HepG2 (cell line): ENCODE data around the gene AKAP8L. TPM values are rescaled to one million over a fixed set of nuclear protein-coding genes. Genes with fewer than 3 reads are reported as not detected.

Experiments
- ARNT2 ChIP-seq: sonication (generic); formaldehyde crosslinking; IDR thresholded peaks from 2 replicates; pipeline ENCODE4 v1.8.0; 2022; ENCODE audit warnings: mild to moderate bottlenecking, low read depth, missing genetic modification reagents, moderate library complexity
- ATF2 ChIP-seq: sonication (generic); formaldehyde crosslinking; IDR thresholded peaks from 2 replicates; pipeline ENCODE4 v1.4.0; 2020; ENCODE audit warnings: missing genetic modification reagents
- ATM ChIP-seq: fragments of 450-650 bp; IDR thresholded peaks from 2 replicates; pipeline ENCODE4 v1.7.1; 2017; ENCODE audit warnings: mild to moderate bottlenecking, borderline replicate concordance
- CAMTA2 ChIP-seq: sonication (generic); formaldehyde crosslinking; IDR thresholded peaks from 2 replicates; pipeline ENCODE4 v1.4.0; 2020; ENCODE audit warnings: mild to moderate bottlenecking, missing genetic modification reagents, borderline replicate concordance
- EHMT2 ChIP-seq: fragments of 200-600 bp; sonication (generic); IDR thresholded peaks from 2 replicates; pipeline ENCODE4 v1.7.0; 2017; ENCODE audit warnings: antibody characterized with exemption, low read depth, low read length, borderline replicate concordance
- ELF3 ChIP-seq: IDR thresholded peaks from 2 replicates; pipeline ENCODE4 v1.6.1; 2016; ENCODE audit warnings: missing genetic modification reagents, missing compliant biosample characterization
- HNRNPL ChIP-seq: fragments of 200-400 bp; formaldehyde crosslinking; IDR thresholded peaks from 2 replicates; pipeline ENCODE4 v1.6.1; 2017; ENCODE audit warnings: mild to moderate bottlenecking, low read depth, low read length
- HNRNPUL1 ChIP-seq: fragments of 200-400 bp; formaldehyde crosslinking; IDR thresholded peaks from 2 replicates; pipeline ENCODE4 v1.6.1; 2017; ENCODE audit warnings: low read depth, mild to moderate bottlenecking, low read length, moderate library complexity
- ISL2 ChIP-seq: sonication (generic); formaldehyde crosslinking; IDR thresholded peaks from 2 replicates; pipeline ENCODE4 v1.5.0; 2020; ENCODE audit warnings: missing genetic modification reagents
- KDM5B ChIP-seq: sonication (generic); formaldehyde crosslinking; IDR thresholded peaks from 2 replicates; pipeline ENCODE4 v1.4.0; 2020; ENCODE audit warnings: missing genetic modification reagents, mild to moderate bottlenecking, borderline replicate concordance
- KMT2B ChIP-seq: IDR thresholded peaks from 2 replicates; pipeline ENCODE4 v1.6.1; 2016; ENCODE audit warnings: missing genetic modification reagents, missing compliant biosample characterization
- MIER3 ChIP-seq: IDR thresholded peaks from 2 replicates; pipeline ENCODE4 v1.6.1; 2016; ENCODE audit warnings: missing compliant biosample characterization, borderline replicate concordance
- REPIN1 ChIP-seq: sonication (generic); formaldehyde crosslinking; IDR thresholded peaks from 2 replicates; pipeline ENCODE4 v1.8.0; 2022; ENCODE audit warnings: missing genetic modification reagents, low read depth, mild to moderate bottlenecking, borderline replicate concordance
- TEAD3 ChIP-seq: optimal IDR thresholded peaks from 2 replicates; pipeline ENCODE3; 2016; ENCODE audit warnings: borderline replicate concordance
- USF2 ChIP-seq, 2 experiments: sonication (generic) in 1 of 2; formaldehyde crosslinking in 1 of 2; IDR thresholded peaks; 2 replicates each; pipeline versions ENCODE4 v1.5.1 to v1.6.1; 2011 to 2020; ENCODE audit warnings: borderline replicate concordance in 1 of 2, low read depth in 1 of 2, low read length in 1 of 2, mild to moderate bottlenecking in 1 of 2, missing genetic modification reagents in 1 of 2, moderate library complexity in 1 of 2
- ZNF143 ChIP-seq: sonication (generic); formaldehyde crosslinking; IDR thresholded peaks from 2 replicates; pipeline ENCODE4 v1.4.0; 2020; ENCODE audit warnings: missing genetic modification reagents
- ZNF557 ChIP-seq: sonication (generic); formaldehyde crosslinking; IDR thresholded peaks from 2 replicates; pipeline ENCODE4 v1.4.0; 2020; ENCODE audit warnings: missing genetic modification reagents
- ZNF562 ChIP-seq: sonication (generic); formaldehyde crosslinking; IDR thresholded peaks from 2 replicates; pipeline ENCODE4 v1.8.0; 2022; ENCODE audit warnings: missing genetic modification reagents, borderline replicate concordance
- ZNF766 ChIP-seq: sonication (generic); formaldehyde crosslinking; IDR thresholded peaks from 2 replicates; pipeline ENCODE4 v1.5.0; 2020; ENCODE audit warnings: missing genetic modification reagents, borderline replicate concordance
- ZNF891 ChIP-seq: sonication (generic); formaldehyde crosslinking; IDR thresholded peaks from 2 replicates; pipeline ENCODE4 v1.5.0; 2020; ENCODE audit warnings: mild to moderate bottlenecking, missing genetic modification reagents
- polyA plus RNA-seq, 8 experiments: library from polyadenylated mRNA; depleted of rRNA in 3 of 8; stranded (reverse) in 7 of 8; unstranded in 1 of 8; fragments of >200 nt; fragmentation: Illumina TruSeq in 4 of 8; extraction: Trizol in 4 of 8; gene quantifications; 2 replicates each; pipeline versions ENCODE4 v1.2.1 to v1.2.3, GENCODE V29; 2011 to 2016; ENCODE audit warnings: low read depth in 4 of 8, missing spikeins in 1 of 8, mixed read lengths in 1 of 8; ENCODE audit not compliant: insufficient read depth in 1 of 8
- total RNA-seq, 5 experiments: library from RNA; depleted of rRNA; stranded (reverse); fragments of >200 nt; fragmentation: Illumina TruSeq; extraction: Trizol; gene quantifications; 2 replicates each; pipeline ENCODE4 v1.2.3, GENCODE V29; 2016; ENCODE audit warnings: low read depth in 1 of 5
- TF ChIP-seq, protein P1 (sequence below): sonication (generic); formaldehyde crosslinking; conservative IDR thresholded peaks from 2 replicates; pipeline ENCODE4 v1.8.0; 2022; ENCODE audit warnings: low read depth, missing genetic modification reagents
- TF ChIP-seq, protein P2 (sequence below): sonication (generic); formaldehyde crosslinking; conservative IDR thresholded peaks from 2 replicates; pipeline ENCODE4 v1.8.1; 2023; ENCODE audit warnings: missing genetic modification reagents

The AKAP8L gene
- total and polyA plus RNA-seq, 2 of the 13 experiments (the other 11 are each of a cell fraction or from before 2014, with no cell fraction given), result 48.2 to 49.6 TPM

GRCh38 chr19:15379083-15379998 is 39.4 kb downstream of the AKAP8L start, which contains the start of gene AKAP8 (continued):
- TF ChIP-seq ELF3 (CRISPR knock-in tag), result peak; percentile 53; the same call in 1 of the 2 replicates
- no peak for TF ChIP-seq ZNF557
- TF ChIP-seq KMT2B (CRISPR knock-in tag), result peak; percentile 62
- no peak; the same call in 1 of the 2 replicates for TF ChIP-seq HNRNPUL1
- TF ChIP-seq HNRNPL, result no peak
- TF ChIP-seq, protein P1, sequence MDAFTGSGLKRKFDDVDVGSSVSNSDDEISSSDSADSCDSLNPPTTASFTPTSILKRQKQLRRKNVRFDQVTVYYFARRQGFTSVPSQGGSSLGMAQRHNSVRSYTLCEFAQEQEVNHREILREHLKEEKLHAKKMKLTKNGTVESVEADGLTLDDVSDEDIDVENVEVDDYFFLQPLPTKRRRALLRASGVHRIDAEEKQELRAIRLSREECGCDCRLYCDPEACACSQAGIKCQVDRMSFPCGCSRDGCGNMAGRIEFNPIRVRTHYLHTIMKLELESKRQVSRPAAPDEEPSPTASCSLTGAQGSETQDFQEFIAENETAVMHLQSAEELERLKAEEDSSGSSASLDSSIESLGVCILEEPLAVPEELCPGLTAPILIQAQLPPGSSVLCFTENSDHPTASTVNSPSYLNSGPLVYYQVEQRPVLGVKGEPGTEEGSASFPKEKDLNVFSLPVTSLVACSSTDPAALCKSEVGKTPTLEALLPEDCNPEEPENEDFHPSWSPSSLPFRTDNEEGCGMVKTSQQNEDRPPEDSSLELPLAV (CRISPR knock-in tag), result no peak
- peak; percentile 75 for TF ChIP-seq ATF2
- peak; percentile 56; the same call in 1 of the 2 replicates for TF ChIP-seq KDM5B (CRISPR knock-in tag)
- TF ChIP-seq ZNF562 (CRISPR knock-in tag), result no peak
- peak; percentile 42 for TF ChIP-seq TEAD3 (CRISPR knock-in tag)
- TF ChIP-seq, protein P2, sequence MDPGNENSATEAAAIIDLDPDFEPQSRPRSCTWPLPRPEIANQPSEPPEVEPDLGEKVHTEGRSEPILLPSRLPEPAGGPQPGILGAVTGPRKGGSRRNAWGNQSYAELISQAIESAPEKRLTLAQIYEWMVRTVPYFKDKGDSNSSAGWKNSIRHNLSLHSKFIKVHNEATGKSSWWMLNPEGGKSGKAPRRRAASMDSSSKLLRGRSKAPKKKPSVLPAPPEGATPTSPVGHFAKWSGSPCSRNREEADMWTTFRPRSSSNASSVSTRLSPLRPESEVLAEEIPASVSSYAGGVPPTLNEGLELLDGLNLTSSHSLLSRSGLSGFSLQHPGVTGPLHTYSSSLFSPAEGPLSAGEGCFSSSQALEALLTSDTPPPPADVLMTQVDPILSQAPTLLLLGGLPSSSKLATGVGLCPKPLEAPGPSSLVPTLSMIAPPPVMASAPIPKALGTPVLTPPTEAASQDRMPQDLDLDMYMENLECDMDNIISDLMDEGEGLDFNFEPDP, result no peak
- TF ChIP-seq MIER3 (CRISPR knock-in tag), result peak; percentile 46; the same call in 1 of the 2 replicates
- TF ChIP-seq ARNT2 (CRISPR knock-in tag), result peak; percentile 18; the same call in 1 of the 2 replicates
- TF ChIP-seq REPIN1 (CRISPR knock-in tag), result 0 out of 2 replicates have a peak, but pooled peaks have one; percentile 60
- TF ChIP-seq EHMT2, result no peak
- TF ChIP-seq USF2 (IDR thresholded peaks at IDR 0.05; ENCODE audit: low read depth, low read length), result no peak
- TF ChIP-seq USF2 (CRISPR knock-in tag; IDR thresholded peaks at IDR 0.05; ENCODE audit: borderline replicate concordance), result no peak; the same call in 1 of the 2 replicates
- TF ChIP-seq ZNF891 (CRISPR knock-in tag), result 0 out of 2 replicates have a peak, but pooled peaks have one; percentile 35
- no peak for TF ChIP-seq ATM
- peak; percentile 96 for TF ChIP-seq ZNF143
- 0 out of 2 replicates have a peak, but pooled peaks have one; percentile 18 for TF ChIP-seq ZNF766 (CRISPR knock-in tag)
- peak; percentile 29; the same call in 1 of the 2 replicates for TF ChIP-seq CAMTA2
- TF ChIP-seq ISL2, result peak; percentile 32; the same call in 1 of the 2 replicates
